Measurements from ENCODE around the gene KPNA2.
A peak's percentile ranks its signal among the peaks of the same experiment; 100 is the strongest.
"Not testable (repeated sequence)": the region's sequence is repeated elsewhere in the genome, so short reads cannot be mapped to it uniquely, and the experiment has no call there.

KPNA2 gene

GRCh38 chr17:68057531-68057952 is 22.0 kb downstream of the KPNA2 start:
- DNase-seq (ENCODE audit: low read depth in 2 of 2): peak in 1 of 2 donors; percentile 9

GRCh38 chr17:68060336-68060735 is 24.8 kb downstream of the KPNA2 start:
- no peak for DNase-seq (ENCODE audit: low read depth in 2 of 2)

- no peak for DNase-seq (ENCODE audit: low read depth in 2 of 2)
Observed at GRCh38 chr17:68061512-68062313, 26.2 kb downstream of the KPNA2 start.

DNA sequence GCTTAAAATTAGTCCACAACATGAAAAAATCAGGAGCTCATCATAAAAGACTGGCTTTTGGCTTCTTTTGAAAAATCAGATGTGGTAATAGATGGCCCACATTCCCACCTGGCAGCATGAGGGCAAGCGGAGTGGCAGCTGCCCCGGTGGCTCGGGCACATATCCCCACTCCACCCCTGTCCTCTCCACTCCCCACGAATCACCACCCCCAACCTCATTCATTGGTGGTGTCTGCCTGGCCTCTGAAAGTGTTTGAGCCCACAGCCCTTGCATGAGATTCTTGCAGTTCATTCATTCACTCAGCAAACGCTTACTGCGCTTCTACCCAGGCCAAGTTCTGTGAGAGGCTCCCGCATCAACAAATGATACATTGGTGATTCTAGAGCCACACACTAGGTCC is 29.8 kb downstream of the KPNA2 start:
- DNase-seq (ENCODE audit: low read depth in 2 of 2): not testable (repeated sequence)

DNA sequence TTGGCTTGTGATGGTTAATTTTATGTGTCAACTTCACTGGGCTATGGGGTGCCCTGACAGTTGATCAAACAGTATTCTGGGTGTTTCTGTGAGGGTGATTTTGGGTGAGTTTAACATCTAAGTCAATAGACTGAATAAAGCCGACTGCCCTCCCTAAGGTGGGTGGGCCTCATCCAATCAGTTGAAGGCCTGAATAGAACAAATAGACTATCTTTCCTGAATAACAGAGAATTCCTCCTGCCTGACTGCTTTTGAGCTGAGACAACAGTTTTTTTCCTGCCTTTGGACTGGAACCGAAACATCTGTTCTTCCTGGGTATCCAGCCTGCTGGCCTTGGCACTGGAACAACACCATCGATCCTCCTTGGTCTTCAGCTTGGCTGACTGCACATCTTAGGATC is 33.0 kb downstream of the KPNA2 start:
- not testable (repeated sequence) for DNase-seq (ENCODE audit: low read depth in 2 of 2)

- DNase-seq (ENCODE audit: low read depth in 2 of 2): not testable (repeated sequence)
Observed at GRCh38 chr17:68070582-68071444, 35.3 kb downstream of the KPNA2 start.

- no peak for DNase-seq (ENCODE audit: low read depth in 2 of 2)
Observed at GRCh38 chr17:68074279-68074678, 38.7 kb downstream of the KPNA2 start.

DNA sequence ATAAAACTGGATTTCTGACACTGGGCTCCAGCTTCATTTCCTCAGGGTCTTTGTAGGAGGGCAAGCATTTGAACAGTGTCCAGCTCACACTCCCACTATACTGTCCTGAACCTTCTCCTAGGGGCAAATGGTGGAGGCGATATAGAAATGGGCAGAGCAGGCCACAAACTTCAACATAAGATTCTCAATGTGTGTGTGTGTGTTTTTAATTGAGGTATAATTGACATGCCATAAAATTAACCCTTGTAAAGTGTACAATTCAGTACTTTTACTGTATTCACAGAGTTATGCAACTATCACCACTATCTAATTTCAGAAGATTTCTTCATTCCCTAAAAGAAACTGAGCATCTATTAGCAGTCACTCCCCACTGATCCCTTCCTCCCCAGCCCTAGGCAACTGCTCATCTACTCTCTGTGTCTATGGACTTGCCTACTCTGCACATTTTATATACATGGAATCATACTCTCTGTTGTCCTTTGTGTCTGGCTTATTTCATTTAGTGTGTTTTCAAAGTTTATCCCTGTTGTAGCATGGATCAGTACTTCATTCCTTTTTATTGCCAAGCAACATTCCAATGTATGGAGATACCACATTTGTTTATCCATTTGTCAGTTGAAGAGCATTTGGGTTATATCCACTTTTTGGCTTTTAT is 40.5 kb downstream of the KPNA2 start:
- not testable (repeated sequence) for DNase-seq (ENCODE audit: low read depth in 2 of 2)

- DNase-seq (ENCODE audit: low read depth in 2 of 2): not testable (repeated sequence)
Observed at GRCh38 chr17:68077498-68077897, 42.0 kb downstream of the KPNA2 start.

- no peak for DNase-seq (ENCODE audit: low read depth in 2 of 2)
Observed at GRCh38 chr17:68080411-68081150, 45.0 kb downstream of the KPNA2 start.

DNA sequence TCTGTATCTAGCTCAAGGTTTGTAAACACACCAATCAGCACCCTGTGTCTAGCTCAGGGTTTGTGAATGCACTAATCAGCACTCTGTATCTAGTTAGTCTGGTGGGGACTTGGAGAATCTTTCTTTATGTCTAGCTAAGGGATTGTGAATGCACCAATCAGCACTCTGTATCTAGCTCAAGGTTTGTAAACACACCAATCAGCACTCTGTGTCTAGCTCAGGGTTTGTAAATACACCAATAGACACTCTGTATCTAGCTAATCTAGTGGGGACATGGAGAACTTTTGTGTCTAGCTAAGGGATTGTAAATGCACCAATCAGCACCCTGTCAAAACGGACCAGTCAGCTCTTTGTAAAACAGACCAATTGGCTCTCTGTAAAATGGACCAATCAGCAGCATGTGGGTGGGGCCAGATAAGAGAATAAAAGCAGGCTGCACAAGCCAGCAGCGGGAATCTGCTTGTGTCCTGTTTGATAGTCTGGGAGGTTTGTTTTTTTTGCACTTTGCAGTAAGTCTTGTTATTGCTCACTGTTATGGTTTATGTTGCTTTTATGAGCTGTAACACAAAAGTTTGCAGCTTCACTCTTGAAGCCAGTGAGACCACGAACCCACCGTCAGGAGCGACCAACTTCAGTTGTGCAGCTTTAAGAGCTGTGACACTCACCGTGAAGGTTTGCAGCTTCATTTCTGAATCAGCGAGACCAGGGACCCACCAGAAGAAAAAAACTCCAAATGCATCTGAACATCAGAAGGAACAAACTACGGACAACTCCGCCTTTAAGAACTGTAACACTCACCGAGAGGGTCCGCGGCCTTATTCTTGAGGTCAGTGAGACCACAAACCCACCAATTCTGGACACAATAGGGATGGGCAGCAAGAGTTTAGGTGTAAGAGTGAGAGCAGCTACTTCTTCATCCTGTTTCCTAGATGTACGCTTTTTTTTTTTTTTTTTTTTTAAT is 46.0 kb downstream of the KPNA2 start:
- DNase-seq (ENCODE audit: low read depth in 2 of 2): not testable (repeated sequence)

- DNase-seq (ENCODE audit: low read depth in 2 of 2): no peak
Observed at GRCh38 chr17:68085771-68086381, 50.3 kb downstream of the KPNA2 start.

- not testable (repeated sequence) for DNase-seq (ENCODE audit: low read depth in 2 of 2)
Observed at GRCh38 chr17:68086666-68087065, 51.1 kb downstream of the KPNA2 start.

GRCh38 chr17:68087131-68087623 is 51.6 kb downstream of the KPNA2 start:
- not testable (repeated sequence) for DNase-seq (ENCODE audit: low read depth in 2 of 2)

- DNase-seq (ENCODE audit: low read depth in 2 of 2): no peak
Observed at GRCh38 chr17:68087851-68088250, 52.3 kb downstream of the KPNA2 start.

DNA sequence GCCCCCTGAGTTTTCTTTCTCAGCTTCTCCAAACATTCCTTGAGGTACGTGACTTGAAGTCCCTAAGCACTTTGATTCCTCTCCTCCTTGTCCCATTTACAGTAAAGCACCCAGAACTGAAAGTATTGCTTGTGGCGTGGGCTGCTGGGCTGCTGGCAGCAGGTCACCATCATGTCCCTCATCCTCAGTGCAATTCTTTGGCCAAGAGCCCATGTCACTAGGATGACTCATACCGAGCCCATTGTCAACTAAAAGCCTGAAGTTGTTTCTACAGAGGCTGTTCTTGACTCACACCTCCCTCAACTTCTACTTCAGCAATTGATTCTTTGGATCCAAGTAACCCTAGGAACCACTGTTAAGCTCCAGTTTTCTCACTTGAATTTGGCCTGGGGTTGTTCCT is 54.3 kb downstream of the KPNA2 start:
- no peak for DNase-seq (ENCODE audit: low read depth in 2 of 2)

DNA sequence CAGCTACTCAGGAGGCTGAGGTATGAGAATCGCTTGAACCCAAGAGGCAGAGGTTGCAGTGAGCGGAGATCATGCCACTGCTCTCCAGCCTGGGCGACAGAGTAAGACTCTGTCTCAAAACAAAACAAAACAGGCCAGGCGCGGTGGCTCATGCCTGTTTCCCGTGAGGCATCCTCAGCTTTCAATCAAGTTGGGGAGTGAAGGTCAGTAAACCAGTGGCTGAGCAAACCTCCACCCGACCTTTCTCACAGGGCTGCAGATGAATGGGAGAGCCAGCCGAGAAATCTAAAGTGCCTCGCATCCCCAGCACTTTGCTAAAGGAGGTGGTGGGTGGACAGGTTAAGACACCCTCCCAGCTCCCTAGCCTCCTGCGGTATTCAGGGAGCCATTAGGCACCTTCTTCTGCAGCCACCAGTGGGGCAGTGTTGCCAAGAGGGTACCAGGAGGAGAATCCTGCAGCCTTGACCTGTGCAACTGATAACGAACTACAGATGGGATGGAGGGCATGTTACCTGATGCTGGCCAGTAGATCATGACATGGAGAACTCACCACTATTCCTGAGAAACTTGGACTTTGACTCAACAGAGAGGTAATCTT is 59.0 kb downstream of the KPNA2 start:
- no peak for DNase-seq (ENCODE audit: low read depth in 2 of 2)

GRCh38 chr17:68095205-68095811 is 59.8 kb downstream of the KPNA2 start:
- no peak for DNase-seq (ENCODE audit: low read depth in 2 of 2)

DNA sequence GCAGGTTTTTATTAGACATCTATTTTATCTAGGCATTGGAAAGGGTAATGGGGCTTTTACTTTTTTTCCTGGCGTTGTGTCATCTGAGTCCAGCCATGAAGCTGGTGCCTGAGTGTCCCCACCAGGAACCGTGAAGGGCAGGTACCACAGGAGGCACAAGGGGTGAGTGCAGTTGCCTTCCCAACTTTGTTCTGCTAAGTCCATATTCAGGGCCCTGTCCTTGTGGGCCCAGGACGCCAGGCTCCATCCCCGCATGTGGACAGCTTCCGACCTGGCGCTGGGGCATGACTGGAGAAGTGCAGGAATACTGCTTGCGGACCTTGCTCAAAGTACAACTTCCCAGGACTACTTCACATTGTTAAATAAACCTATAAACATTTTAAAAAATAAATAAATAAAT is 60.6 kb downstream of the KPNA2 start:
- no peak for DNase-seq (ENCODE audit: low read depth in 2 of 2)
